ENCODE results near the gene GPC5. TPM values are rescaled to one million over a fixed set of nuclear protein-coding genes. Genes with fewer than 3 reads are reported as not detected.
"Not testable (repeated sequence)": the region's sequence is repeated elsewhere in the genome, so short reads cannot be mapped to it uniquely, and the experiment has no call there.

GPC5 gene
- polyA plus RNA-seq, 1 experiment, result not detected

- no peak for DNase-seq (ENCODE audit: low read depth)
- no peaks in the 10 kb centered on the region for H3K27me3 ChIP-seq (ENCODE audit: control insufficient read depth, insufficient read depth, low read length)
- no peak overlapping the region for H3K4me3 ChIP-seq (ENCODE audit: low read depth, low read length)
- H3K36me3 ChIP-seq (ENCODE audit: control insufficient read depth, insufficient read depth, low read length), result no peaks in the 10 kb centered on the region
- ChIA-PET CTCF (no interaction called here), POLR2A (no interaction called here)
- TF ChIP-seq, protein P1, sequence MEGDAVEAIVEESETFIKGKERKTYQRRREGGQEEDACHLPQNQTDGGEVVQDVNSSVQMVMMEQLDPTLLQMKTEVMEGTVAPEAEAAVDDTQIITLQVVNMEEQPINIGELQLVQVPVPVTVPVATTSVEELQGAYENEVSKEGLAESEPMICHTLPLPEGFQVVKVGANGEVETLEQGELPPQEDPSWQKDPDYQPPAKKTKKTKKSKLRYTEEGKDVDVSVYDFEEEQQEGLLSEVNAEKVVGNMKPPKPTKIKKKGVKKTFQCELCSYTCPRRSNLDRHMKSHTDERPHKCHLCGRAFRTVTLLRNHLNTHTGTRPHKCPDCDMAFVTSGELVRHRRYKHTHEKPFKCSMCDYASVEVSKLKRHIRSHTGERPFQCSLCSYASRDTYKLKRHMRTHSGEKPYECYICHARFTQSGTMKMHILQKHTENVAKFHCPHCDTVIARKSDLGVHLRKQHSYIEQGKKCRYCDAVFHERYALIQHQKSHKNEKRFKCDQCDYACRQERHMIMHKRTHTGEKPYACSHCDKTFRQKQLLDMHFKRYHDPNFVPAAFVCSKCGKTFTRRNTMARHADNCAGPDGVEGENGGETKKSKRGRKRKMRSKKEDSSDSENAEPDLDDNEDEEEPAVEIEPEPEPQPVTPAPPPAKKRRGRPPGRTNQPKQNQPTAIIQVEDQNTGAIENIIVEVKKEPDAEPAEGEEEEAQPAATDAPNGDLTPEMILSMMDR (IDR thresholded peaks at IDR 0.05; ENCODE audit: insufficient read depth, low read depth, low read length), result no peak
Measured at GRCh38 chr13:91668866-91669495, 270.6 kb downstream of the GPC5 start.

- POLR2A ChIA-PET; CTCF ChIA-PET; H3K27me3 ChIP-seq (ENCODE audit: control insufficient read depth, insufficient read depth, low read length): not testable (repeated sequence)
Measured at GRCh38 chr13:91674347-91674746, 275.9 kb downstream of the GPC5 start.

DNA sequence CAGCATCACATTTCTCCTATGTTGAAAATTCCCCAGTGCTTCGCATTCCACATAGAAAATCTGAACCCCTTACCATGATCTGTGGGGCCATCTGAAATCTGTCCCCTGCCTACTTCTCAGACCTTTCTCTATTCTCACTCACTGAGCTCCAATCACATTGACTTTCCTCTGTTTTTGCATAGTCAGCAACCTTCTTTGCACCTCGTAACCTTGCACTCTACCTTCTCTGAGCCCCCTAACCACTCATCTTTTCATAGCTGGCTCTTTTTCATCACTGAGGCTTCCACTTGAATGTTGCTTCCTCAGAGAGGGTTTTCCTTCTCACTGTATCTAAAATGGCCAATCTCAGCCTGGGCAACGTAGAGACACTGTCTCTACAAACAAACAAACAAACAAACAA lies 286.3 kb downstream of the GPC5 start:
- Histone ChIP-seq H3K27me3 (ENCODE audit: control insufficient read depth, insufficient read depth, low read length) (no peaks in the 10 kb centered on the region), H3K4me3 (ENCODE audit: low read depth, low read length) (no peak overlapping the region), H3K36me3 (ENCODE audit: control insufficient read depth, insufficient read depth, low read length) (no peaks in the 10 kb centered on the region)
- TF ChIP-seq, protein P1 (IDR thresholded peaks at IDR 0.05; ENCODE audit: insufficient read depth, low read depth, low read length), result no peak
- ChIA-PET CTCF (no interaction called here), POLR2A (no interaction called here)
- no peak for DNase-seq (ENCODE audit: low read depth)

More at GRCh38 chr13:91674347-91674746, 275.9 kb downstream of the GPC5 start:
- not testable (repeated sequence) for H3K4me3 ChIP-seq (ENCODE audit: low read depth, low read length); H3K36me3 ChIP-seq (ENCODE audit: control insufficient read depth, insufficient read depth, low read length); DNase-seq (ENCODE audit: low read depth)

- no peak for DNase-seq (ENCODE audit: low read depth)
- no peaks in the 10 kb centered on the region for H3K36me3 ChIP-seq (ENCODE audit: control insufficient read depth, insufficient read depth, low read length)
- CTCF ChIA-PET, result no interaction called here
- H3K27me3 ChIP-seq (ENCODE audit: control insufficient read depth, insufficient read depth, low read length), result no peaks in the 10 kb centered on the region
- H3K4me3 ChIP-seq (ENCODE audit: low read depth, low read length), result no peak overlapping the region
- TF ChIP-seq, protein P1 (IDR thresholded peaks at IDR 0.05; ENCODE audit: insufficient read depth, low read depth, low read length), result no peak
- POLR2A ChIA-PET, result no interaction called here
Measured at GRCh38 chr13:91690944-91691343, 292.5 kb downstream of the GPC5 start.

DNA sequence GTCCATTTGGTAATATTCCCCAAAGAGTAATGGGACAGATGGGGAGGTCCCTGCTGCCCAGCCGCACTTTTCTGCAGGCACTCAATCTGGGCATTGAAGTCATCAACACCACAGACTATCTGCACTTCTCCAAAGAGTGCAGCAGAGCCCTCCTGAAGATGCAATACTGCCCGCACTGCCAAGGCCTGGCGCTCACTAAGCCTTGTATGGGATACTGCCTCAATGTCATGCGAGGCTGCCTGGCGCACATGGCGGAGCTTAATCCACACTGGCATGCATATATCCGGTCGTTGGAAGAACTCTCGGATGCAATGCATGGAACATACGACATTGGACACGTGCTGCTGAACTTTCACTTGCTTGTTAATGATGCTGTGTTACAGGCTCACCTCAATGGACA lies 295.0 kb downstream of the GPC5 start:
- DNase-seq (ENCODE audit: low read depth), result no peak
- ChIA-PET POLR2A (no interaction called here), CTCF (no interaction called here)
- TF ChIP-seq, protein P1 (IDR thresholded peaks at IDR 0.05; ENCODE audit: insufficient read depth, low read depth, low read length), result no peak
- no peaks in the 10 kb centered on the region for H3K36me3 ChIP-seq (ENCODE audit: control insufficient read depth, insufficient read depth, low read length)
- no peaks in the 10 kb centered on the region for H3K27me3 ChIP-seq (ENCODE audit: control insufficient read depth, insufficient read depth, low read length)
- H3K4me3 ChIP-seq (ENCODE audit: low read depth, low read length), result no peak overlapping the region

DNA sequence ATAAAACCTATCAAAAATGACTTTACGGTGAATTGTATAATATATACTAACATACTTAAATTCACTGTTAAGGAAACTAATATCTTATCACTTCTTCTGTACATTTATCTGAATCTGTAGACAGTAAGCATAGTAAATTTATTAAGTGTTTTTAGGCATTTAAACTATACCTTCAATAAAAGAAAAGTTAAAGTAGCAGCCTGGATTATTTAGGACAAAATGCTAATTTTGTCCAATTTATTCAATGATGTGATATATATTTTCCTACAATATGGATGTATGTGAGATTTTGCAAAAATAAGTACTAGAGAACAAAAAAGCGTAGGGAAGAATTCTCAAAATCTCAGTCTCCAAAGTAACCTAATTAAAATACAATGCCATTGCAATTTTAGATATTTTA lies 299.9 kb downstream of the GPC5 start:
- Histone ChIP-seq H3K27me3 (ENCODE audit: control insufficient read depth, insufficient read depth, low read length) (no peaks in the 10 kb centered on the region), H3K4me3 (ENCODE audit: low read depth, low read length) (no peak overlapping the region), H3K36me3 (ENCODE audit: control insufficient read depth, insufficient read depth, low read length) (no peaks in the 10 kb centered on the region)
- no peak for DNase-seq (ENCODE audit: low read depth)
- CTCF ChIA-PET, result no interaction called here
- TF ChIP-seq, protein P1 (IDR thresholded peaks at IDR 0.05; ENCODE audit: insufficient read depth, low read depth, low read length), result no peak
- POLR2A ChIA-PET, result no interaction called here
